T-cell (primary cell): ENCODE results near the gene NXT1. TPM values are rescaled to one million over a fixed set of nuclear protein-coding genes. Genes with fewer than 3 reads are reported as not detected.

Source experiments
- ATAC-seq, 4 experiments: fragments of 200-7000 bp in 3 of 4; fragments of 150-1000 bp in 1 of 4; cut with Tn5 transposase; replicated peaks in 1 of 4; 1 replicate in 3 of 4; 2 replicates in 1 of 4; pipeline ENCODE4 v1.10.0; 2021; ENCODE audit warnings: moderate library complexity in 3 of 4, mild to moderate bottlenecking in 2 of 4, moderate number of reproducible peaks in 1 of 4
- CTCF ChIA-PET, 2 donors: fragments of 300-600 bp; sonication (Branson Sonifier 250); formaldehyde crosslinking; loops; one replicate each; lab custom pipeline; 2022; ENCODE audit warnings: antibody characterized with exemption in 2 of 2; lab: Charles Lee
- POLR2A ChIA-PET, 2 donors: fragments of 300-600 bp; sonication (Branson Sonifier 250); formaldehyde crosslinking; loops; one replicate each; lab custom pipeline; 2022; ENCODE audit warnings: antibody characterized with exemption in 2 of 2; lab: Charles Lee
- DNase-seq, 35 experiments: peaks; one replicate each; pipeline versions ENCODE4 v3.0.0 to v3.0.0-alpha.2; 2013 to 2023
- H3K27ac ChIP-seq: one replicate; pipeline ENCODE4 v1.5.1; 2013; ENCODE audit warnings: low read length
- H3K27me3 ChIP-seq, 2 experiments: replicated peaks in 1 of 2; 1 replicate in 1 of 2; 2 replicates in 1 of 2; pipeline versions ENCODE4 v1.6.1 to v1.7.0; 2013; ENCODE audit warnings: low read length in 1 of 2, mixed read lengths in 1 of 2; ENCODE audit not compliant: control insufficient read depth in 2 of 2, insufficient read depth in 2 of 2; ENCODE audit errors: extremely low read depth in 1 of 2
- H3K36me3 ChIP-seq, 2 donors: 1 replicate in 1 of 2; 2 replicates in 1 of 2; pipeline versions ENCODE4 v1.6.1 to v1.7.0; 2013; ENCODE audit warnings: low read length in 1 of 2; ENCODE audit not compliant: control insufficient read depth in 2 of 2, insufficient read depth in 1 of 2; ENCODE audit errors: extremely low read depth in 1 of 2
- H3K4me1 ChIP-seq, 2 experiments: 1 replicate in 1 of 2; 2 replicates in 1 of 2; pipeline versions ENCODE4 v1.6.1 to v1.7.0; 2013; ENCODE audit warnings: low read length in 2 of 2, mixed read lengths in 1 of 2; ENCODE audit not compliant: insufficient read depth in 2 of 2, control insufficient read depth in 1 of 2; ENCODE audit errors: extremely low read depth in 1 of 2
- H3K4me3 ChIP-seq, 2 donors: 1 replicate in 1 of 2; 2 replicates in 1 of 2; pipeline versions ENCODE4 v1.5.1 to v1.7.0; 2013; ENCODE audit warnings: mild to moderate bottlenecking in 2 of 2, low read length in 1 of 2, moderate library complexity in 1 of 2; ENCODE audit not compliant: control insufficient read depth in 1 of 2; ENCODE audit errors: extremely low read depth in 1 of 2
- H3K9me3 ChIP-seq: 2 replicates; pipeline ENCODE4 v1.7.0; 2013
- H3K27ac Mint-ChIP-seq, 2 donors: one replicate each; pipeline ENCODE4 v1.8.0; 2020 to 2021; ENCODE audit warnings: mild to moderate bottlenecking in 2 of 2, mixed read lengths in 2 of 2
- H3K27me3 Mint-ChIP-seq, 2 donors: one replicate each; pipeline ENCODE4 v1.8.0; 2021 to 2022; ENCODE audit warnings: mixed read lengths in 2 of 2
- H3K36me3 Mint-ChIP-seq: one replicate; pipeline ENCODE4 v1.8.0; 2021; ENCODE audit warnings: mixed read lengths
- H3K4me1 Mint-ChIP-seq, 3 donors: one replicate each; pipeline ENCODE4 v1.8.0; 2020 to 2022; ENCODE audit warnings: mixed read lengths in 3 of 3, mild to moderate bottlenecking in 1 of 3
- H3K4me3 Mint-ChIP-seq, 3 donors: one replicate each; pipeline ENCODE4 v1.8.0; 2020 to 2022; ENCODE audit warnings: mild to moderate bottlenecking in 3 of 3, mixed read lengths in 3 of 3, moderate library complexity in 3 of 3
- H3K9me3 Mint-ChIP-seq, 3 donors: one replicate each; pipeline ENCODE4 v1.8.0; 2020 to 2022; ENCODE audit warnings: mixed read lengths in 3 of 3
- WGBS: methylation state at CpG from one replicate; pipeline ENCODE4 v1.1.5; 2013; ENCODE audit warnings: missing lambda C conversion rate; ENCODE audit not compliant: insufficient coverage; 5-methylcytosine and 5-hydroxymethylcytosine counted together
- total RNA-seq, 35 experiments: library from RNA in 6 of 35; stranded (reverse) in 6 of 35; fragments of 120-200 nt in 1 of 35; gene quantifications; one replicate each; pipeline versions ENCODE4 v1.2.1 to v1.2.4 and lab custom pipeline; 2013 to 2026

Gene NXT1
- total RNA-seq, 5 donors from 2014 or later (not counting 1 experiment from before 2014, with no cell fraction given), result 22.1 to 60.0 (median 24.4) TPM

DNA sequence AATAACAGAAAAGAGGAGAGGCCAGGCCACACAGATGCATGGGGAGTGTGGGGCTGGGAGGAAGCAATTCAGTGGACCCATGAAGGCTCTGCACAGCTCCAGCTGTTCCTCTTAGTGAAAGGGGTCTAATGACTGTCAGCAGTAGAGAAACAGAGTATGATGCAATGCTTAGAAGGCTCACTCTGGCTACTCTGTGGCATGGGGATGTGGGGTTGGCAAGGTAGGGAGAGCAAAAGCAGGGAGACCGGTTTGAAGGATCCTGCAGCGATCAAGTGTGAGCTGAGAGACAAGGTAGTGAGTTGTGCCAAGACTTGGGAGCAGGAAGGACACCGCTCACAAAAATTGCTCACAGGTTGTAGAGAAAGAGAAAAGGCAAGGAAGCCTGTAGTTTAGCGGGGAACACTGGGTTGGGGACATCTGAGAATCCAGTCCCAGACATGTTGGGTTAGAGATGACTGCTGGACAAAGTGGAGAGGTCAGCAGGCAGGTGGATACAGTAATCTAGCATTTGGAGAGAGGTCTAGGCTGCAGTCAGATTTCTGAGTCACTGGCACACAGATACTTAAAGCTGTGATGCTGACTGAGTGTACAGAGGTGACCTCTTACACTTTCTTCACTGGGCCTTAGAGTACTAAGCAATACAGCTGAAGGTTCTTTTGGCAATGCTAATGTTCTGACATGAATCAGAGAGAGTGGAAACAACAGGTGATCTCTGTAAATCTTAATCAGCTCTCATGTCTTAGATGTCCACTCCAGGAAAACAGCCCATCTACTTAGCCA is 43.6 kb downstream of the NXT1 start:
- Histone ChIP-seq H3K9me3 (no peaks in the 10 kb centered on the region), H3K27ac (no peak overlapping the region), H3K27me3 (no peaks in the 10 kb centered on the region), H3K36me3 (peaks cover 4 to 39% of the 10 kb centered on the region in 2 donors), H3K4me3 (no peak overlapping the region), H3K4me1 (peaks cover 0 to under 1% of the 10 kb centered on the region in 2 experiments)
- ATAC-seq (no peak), DNase-seq (no peak)
- no peaks in the 10 kb centered on the region for H3K27me3 Mint-ChIP-seq
- no peaks in the 10 kb centered on the region for H3K9me3 Mint-ChIP-seq
- ChIA-PET CTCF (interaction anchor here (0.6 kb wide), 2 partner anchors 38 to 109 kb away, joined by 3 read pairs; no protein-coding TSS in a partner anchor), POLR2A (no interaction called here)
- peaks cover 6 to 10% (median 9%) of the 10 kb centered on the region in 3 donors for H3K4me1 Mint-ChIP-seq
- WGBS, result 91% methylated on average over 4 of the region's 4 CpGs
- H3K27ac Mint-ChIP-seq, result no peak overlapping the region
- H3K36me3 Mint-ChIP-seq, result peaks cover 55% of the 10 kb centered on the region
- no peak overlapping the region for H3K4me3 Mint-ChIP-seq

DNA sequence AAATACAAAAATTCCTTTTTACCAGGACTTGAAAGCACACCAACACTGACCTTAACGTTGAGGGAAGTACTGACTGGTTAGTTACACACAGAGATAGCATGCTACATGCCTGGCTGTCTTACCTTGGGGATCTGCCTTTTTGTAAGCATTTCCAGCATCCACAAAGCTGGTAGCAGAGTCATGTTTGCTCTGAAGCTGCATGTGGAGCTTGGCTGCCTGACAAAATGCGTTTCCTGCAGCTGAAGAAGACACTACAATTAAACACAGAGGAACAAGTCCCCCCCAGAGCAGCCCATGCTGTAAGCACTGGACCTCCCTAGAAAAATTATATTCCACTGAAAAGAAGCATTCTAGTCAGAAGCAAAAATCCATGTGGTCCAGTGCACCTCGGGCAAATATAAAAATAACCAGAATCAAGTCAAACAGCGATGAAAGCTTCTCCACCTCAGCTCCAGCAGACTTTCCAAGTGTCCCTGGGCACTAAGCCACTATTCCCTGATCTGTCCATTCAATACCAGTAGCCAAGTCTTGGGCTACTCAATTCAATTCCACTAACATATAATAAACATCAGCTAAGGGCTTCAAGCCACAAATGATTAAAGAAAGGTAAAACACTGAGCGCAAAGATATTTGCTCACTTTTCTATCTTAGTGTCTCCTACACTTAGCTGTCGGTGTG is 46.5 kb downstream of the NXT1 start:
- CTCF ChIA-PET, result no interaction called here
- POLR2A ChIA-PET, result no interaction called here
- ATAC-seq (no peak), DNase-seq (no peak)
- Histone ChIP-seq H3K27ac (no peak overlapping the region), H3K27me3 (no peaks in the 10 kb centered on the region), H3K36me3 (peaks cover 4 to 34% of the 10 kb centered on the region in 2 donors), H3K4me3 (no peak overlapping the region), H3K4me1 (peaks cover 0 to 5% of the 10 kb centered on the region in 2 experiments), H3K9me3 (no peaks in the 10 kb centered on the region)
- Mint-ChIP-seq H3K9me3 (no peaks in the 10 kb centered on the region), H3K36me3 (peaks cover 48% of the 10 kb centered on the region), H3K4me1 (peaks cover 14 to 27% (median 19%) of the 10 kb centered on the region in 3 donors), H3K27ac (no peak overlapping the region), H3K27me3 (no peaks in the 10 kb centered on the region), H3K4me3 (no peak overlapping the region)
- WGBS, result 96% methylated on average over 4 of the region's 6 CpGs

DNA sequence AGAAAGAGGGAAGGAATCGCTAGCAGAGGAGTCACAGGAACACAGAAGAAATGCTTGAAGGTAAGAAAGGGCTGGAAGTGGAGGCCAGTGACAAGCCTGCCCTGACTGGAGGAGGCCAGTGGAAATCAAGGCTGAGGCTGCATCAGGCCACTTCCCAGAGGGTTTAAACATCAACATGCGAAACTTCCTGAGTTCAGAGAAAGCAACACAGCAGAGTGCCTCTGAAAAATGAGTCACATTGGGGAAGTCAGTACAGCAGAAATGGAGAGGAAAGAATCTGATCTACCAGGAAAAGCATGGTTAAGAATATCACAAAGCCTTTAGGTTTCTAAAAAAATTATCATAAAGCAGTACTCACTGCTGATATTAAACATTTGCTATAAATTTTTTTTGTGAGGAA is 47.4 kb downstream of the NXT1 start:
- WGBS, result 100% methylated on average over 1 of the region's 2 CpGs
- no peak for ATAC-seq
- no peaks in the 10 kb centered on the region for H3K27me3 Mint-ChIP-seq
- peaks cover 0 to 5% of the 10 kb centered on the region in 2 experiments for H3K4me1 ChIP-seq
- peaks cover 4 to 37% of the 10 kb centered on the region in 2 donors for H3K36me3 ChIP-seq
- peaks cover 45% of the 10 kb centered on the region for H3K36me3 Mint-ChIP-seq
- ChIA-PET CTCF (no interaction called here), POLR2A (no interaction called here)
- peak overlapping the region in 1 of 2 donors; percentile 66 for H3K27ac Mint-ChIP-seq
- peaks cover 14 to 27% (median 19%) of the 10 kb centered on the region in 3 donors for H3K4me1 Mint-ChIP-seq
- H3K9me3 ChIP-seq, result no peaks in the 10 kb centered on the region
- no peaks in the 10 kb centered on the region for H3K27me3 ChIP-seq
- no peak overlapping the region for H3K4me3 Mint-ChIP-seq
- no peaks in the 10 kb centered on the region for H3K9me3 Mint-ChIP-seq
- no peak overlapping the region for H3K27ac ChIP-seq
- no peak for DNase-seq
- H3K4me3 ChIP-seq, result no peak overlapping the region

DNA sequence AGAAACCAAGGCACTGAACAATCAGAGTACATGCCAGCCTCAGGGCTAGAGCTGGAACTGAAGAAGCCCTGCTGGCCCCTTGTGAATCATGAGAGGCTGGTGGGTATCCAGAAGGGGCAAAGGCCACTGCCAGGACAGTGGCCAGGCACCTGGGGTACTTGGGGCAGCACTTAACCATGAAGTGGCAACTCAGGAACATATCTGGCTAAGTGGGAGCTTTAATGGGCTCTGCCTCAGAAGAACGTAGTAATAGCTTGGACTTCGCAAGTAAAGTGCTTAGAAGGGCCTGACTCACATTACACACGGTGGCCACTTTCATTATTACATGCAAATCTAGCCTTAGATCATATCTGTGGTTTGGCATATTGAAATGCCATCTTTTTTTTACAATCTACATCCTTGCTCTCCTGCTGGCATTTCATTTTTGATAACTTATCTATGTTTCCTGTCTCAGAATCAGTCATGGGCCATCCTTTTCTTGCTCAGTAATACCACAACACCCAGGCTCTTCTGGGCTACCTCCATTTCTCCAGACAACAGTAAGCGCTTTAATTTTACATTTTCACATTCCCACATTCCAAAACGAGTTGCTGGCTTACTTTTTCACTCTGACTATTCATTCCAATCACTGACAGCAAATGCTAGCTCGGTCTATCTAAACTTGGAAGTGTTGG is 49.1 kb downstream of the NXT1 start:
- Mint-ChIP-seq H3K36me3 (peaks cover 31% of the 10 kb centered on the region), H3K27me3 (no peaks in the 10 kb centered on the region), H3K4me3 (no peak overlapping the region), H3K27ac (no peak overlapping the region), H3K4me1 (peaks cover 14 to 28% (median 23%) of the 10 kb centered on the region in 3 donors), H3K9me3 (no peaks in the 10 kb centered on the region)
- no peak overlapping the region for H3K27ac ChIP-seq
- WGBS, result 31% methylated on average over 3 of the region's 6 CpGs
- H3K9me3 ChIP-seq, result no peaks in the 10 kb centered on the region
- peak in 1 of 35 experiments; percentile 18 for DNase-seq
- H3K27me3 ChIP-seq, result no peaks in the 10 kb centered on the region
- ChIA-PET POLR2A (no interaction called here), CTCF (interaction anchor here in 1 of 2 donors (0.7 kb wide), 1 partner anchor 50 kb away, joined by 3 read pairs; no protein-coding TSS in a partner anchor)
- peaks cover 0 to 20% of the 10 kb centered on the region in 2 donors for H3K36me3 ChIP-seq
- H3K4me3 ChIP-seq, result no peak overlapping the region
- no peak for ATAC-seq
- H3K4me1 ChIP-seq, result peaks cover 0 to 5% of the 10 kb centered on the region in 2 experiments

- peaks cover 19 to 33% (median 30%) of the 10 kb centered on the region in 3 donors for H3K4me1 Mint-ChIP-seq
- H3K27ac Mint-ChIP-seq, result no peak overlapping the region
- Histone ChIP-seq H3K4me1 (peaks cover 0 to 5% of the 10 kb centered on the region in 2 experiments), H3K9me3 (no peaks in the 10 kb centered on the region), H3K27me3 (no peaks in the 10 kb centered on the region), H3K36me3 (peaks cover 0 to 16% of the 10 kb centered on the region in 2 donors), H3K27ac (no peak overlapping the region), H3K4me3 (no peak overlapping the region)
- ChIA-PET CTCF (interaction anchor here in 1 of 2 donors (0.9 kb wide), 1 partner anchor 51 kb away, joined by 4 read pairs; no protein-coding TSS in a partner anchor), POLR2A (no interaction called here)
- no peaks in the 10 kb centered on the region for H3K9me3 Mint-ChIP-seq
- no peaks in the 10 kb centered on the region for H3K27me3 Mint-ChIP-seq
- H3K4me3 Mint-ChIP-seq, result no peak overlapping the region
- DNase-seq (no peak), ATAC-seq (no peak)
- 100% methylated on average over 1 of the region's 5 CpGs for WGBS
- H3K36me3 Mint-ChIP-seq, result peaks cover 25% of the 10 kb centered on the region
Observed at GRCh38 chr20:23401051-23401450, 50.5 kb downstream of the NXT1 start.

- Mint-ChIP-seq H3K27me3 (no peaks in the 10 kb centered on the region), H3K4me3 (no peak overlapping the region), H3K27ac (no peak overlapping the region), H3K4me1 (peaks cover 29 to 48% (median 39%) of the 10 kb centered on the region in 3 donors), H3K36me3 (peaks cover 18% of the 10 kb centered on the region), H3K9me3 (no peaks in the 10 kb centered on the region)
- POLR2A ChIA-PET, result no interaction called here
- ATAC-seq (no peak), DNase-seq (no peak)
- H3K4me1 ChIP-seq, result peaks cover 3 to 8% of the 10 kb centered on the region in 2 experiments
- H3K9me3 ChIP-seq, result no peaks in the 10 kb centered on the region
- WGBS, result 96% methylated on average over 3 of the region's 5 CpGs
- no peaks in the 10 kb centered on the region for H3K27me3 ChIP-seq
- H3K27ac ChIP-seq, result no peak overlapping the region
- H3K4me3 ChIP-seq, result no peak overlapping the region
- CTCF ChIA-PET, result interaction anchor here in 1 of 2 donors (0.7 kb wide), 1 partner anchor 39 kb away, joined by 5 read pairs; no protein-coding TSS in a partner anchor
- H3K36me3 ChIP-seq, result peaks cover 0 to 14% of the 10 kb centered on the region in 2 donors
Observed at GRCh38 chr20:23403751-23404150, 53.2 kb downstream of the NXT1 start.
